DMS79 (cell line): Measurements from ENCODE around the gene STEEP1.
"Not testable (repeated sequence)": the region's sequence is repeated elsewhere in the genome, so short reads cannot be mapped to it uniquely, and the experiment has no call there.

Source experiments
- DNase-seq: peaks from one replicate; lab custom pipeline; 2025; lab: John Stamatoyannopoulos, UW

Gene STEEP1

DNA sequence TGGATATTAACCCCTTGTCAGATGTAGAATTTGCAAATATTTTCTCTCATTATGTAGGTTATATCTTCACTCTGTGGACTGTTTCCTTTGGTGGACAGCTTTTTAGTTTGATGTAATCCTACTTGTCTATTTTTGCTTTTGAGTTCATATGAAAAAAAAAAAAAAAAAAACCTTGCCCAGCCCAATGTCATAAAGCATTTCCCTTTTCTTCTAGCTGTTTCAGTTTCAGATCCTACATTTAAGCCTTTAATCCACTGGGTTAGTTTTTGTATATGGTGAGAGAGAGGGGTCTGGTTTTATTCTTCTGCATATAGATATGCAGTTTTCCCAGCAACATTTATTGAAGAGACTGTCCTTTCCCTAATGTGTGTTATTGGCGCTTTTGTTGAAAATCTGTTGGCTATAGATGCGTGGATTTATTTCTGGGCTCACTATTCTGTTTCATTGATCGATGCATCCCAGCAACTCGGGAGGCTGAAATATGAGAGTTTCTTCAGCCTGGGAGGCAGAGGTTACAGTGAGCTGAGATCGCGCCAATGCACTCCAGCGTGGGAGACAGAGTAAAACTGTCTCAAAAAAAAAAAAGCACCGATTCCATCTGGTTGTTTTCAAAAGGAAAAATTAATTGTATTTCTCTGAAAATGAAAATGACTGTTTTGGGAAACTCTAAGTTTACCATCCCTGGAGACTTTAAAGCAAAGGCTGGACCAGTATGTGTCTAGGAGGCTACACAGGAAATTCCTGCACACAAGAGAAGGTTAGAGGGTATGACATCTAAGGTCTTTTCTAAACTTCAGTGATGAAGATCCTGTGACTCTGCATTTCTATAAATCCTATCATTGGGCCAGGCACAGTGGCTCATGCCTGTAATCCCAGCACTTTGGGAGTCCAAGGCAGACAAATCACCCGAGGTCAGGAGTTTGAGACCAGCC lies 35.6 kb downstream of the STEEP1 start:
- DNase-seq: no peak

GRCh38 chrX:119523664-119524184 lies 41.5 kb downstream of the STEEP1 start:
- no peak for DNase-seq

DNA sequence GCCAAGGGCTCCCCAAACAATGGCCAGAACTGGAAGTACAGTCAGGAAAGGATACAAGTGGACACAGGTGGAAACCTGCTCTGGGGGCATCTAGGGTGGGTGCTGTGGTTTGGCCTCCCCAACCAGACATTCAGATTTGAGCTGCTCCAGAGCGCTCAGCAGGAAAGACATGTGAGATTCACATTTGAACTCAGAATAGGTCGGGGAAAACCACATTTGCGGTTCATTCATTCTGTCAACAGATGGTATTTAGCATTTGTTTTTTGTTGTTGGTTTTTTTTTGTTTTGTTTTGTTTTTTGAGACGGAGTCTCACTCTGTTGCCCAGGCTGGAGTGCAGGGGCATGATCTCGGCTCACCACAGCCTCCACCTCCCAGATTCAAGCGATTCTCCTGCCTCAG lies 44.0 kb downstream of the STEEP1 start:
- DNase-seq: no peak

GRCh38 chrX:119518371-119518770 lies 46.8 kb downstream of the STEEP1 start:
- DNase-seq: no peak

GRCh38 chrX:119516157-119516702 lies 49.0 kb downstream of the STEEP1 start:
- DNase-seq: peak; percentile 1

- DNase-seq: peak; percentile 25
These were observed 52.9 kb downstream of the STEEP1 start for GRCh38 chrX:119512146-119512800.

DNA sequence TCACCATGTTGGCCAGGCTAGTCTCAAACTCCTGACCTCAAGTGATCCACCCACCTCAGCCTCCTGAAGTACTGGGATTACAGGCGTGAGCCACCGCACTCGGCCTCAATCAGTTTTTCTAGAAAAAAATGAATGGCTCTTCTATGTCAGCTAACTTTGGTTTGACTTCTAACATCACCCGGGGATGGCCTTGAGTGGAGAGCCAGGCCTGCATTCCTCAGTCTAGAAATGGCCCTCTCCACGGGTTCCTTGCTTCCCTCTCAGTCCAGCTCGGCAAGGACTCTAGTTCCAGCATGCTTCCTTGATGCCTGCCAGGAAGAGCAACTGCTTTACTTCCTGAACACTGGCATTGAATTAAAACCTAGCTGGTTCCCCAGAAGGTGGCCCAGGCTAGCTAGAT lies 58.0 kb downstream of the STEEP1 start:
- no peak for DNase-seq

GRCh38 chrX:119505945-119506344 lies 59.3 kb downstream of the STEEP1 start:
- DNase-seq: no peak

DNA sequence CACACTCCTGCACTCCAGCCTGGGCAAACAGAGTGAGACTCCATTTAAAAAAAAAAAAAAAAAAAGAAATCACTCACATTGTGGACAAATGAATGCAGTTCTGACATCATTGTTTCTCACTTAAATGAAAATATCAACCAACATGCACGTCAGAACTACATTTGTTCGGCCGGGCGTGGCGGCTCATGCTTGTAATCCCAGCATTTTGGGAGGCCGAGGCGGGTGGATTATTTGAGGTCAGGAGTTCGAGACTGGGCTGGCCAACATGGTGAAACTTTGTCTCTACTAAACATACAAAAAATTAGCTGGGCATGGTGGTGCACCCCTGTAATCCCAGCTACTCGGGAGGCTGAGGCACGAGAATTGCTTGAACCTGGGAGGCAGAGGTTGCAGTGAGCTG lies 60.1 kb downstream of the STEEP1 start:
- DNase-seq: not testable (repeated sequence)

DNA sequence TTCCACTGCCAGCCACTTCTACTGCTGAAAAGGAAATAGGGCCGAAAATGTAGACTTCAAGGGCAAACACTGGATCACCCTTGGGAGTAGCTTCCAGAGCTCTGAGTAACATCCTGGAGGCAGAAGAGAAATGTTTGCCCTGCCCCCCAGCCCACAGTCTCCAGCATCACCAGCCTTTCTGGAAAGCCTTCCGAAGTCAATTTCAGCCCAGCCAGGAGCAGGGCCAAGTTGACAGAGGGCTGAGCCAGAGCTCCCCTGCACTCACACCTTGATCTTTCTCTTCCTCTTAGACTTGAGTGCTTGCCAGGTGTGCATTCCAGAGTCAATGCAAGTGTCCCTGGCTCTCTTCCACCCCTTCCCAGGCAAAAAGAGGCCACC lies 61.7 kb downstream of the STEEP1 start:
- no peak for DNase-seq

GRCh38 chrX:119502727-119503483 lies 62.3 kb downstream of the STEEP1 start:
- peak; percentile 83 for DNase-seq

GRCh38 chrX:119501511-119502148 lies 63.6 kb downstream of the STEEP1 start:
- no peak for DNase-seq

GRCh38 chrX:119500061-119500800 lies 65.0 kb downstream of the STEEP1 start:
- DNase-seq: no peak

GRCh38 chrX:119497185-119497584 lies 68.0 kb downstream of the STEEP1 start:
- DNase-seq: no peak

- DNase-seq: no peak
These were observed 69.2 kb downstream of the STEEP1 start for GRCh38 chrX:119495734-119496726.

- DNase-seq: not testable (repeated sequence)
These were observed 71.2 kb downstream of the STEEP1 start for GRCh38 chrX:119493851-119494495.

- no peak for DNase-seq
These were observed 72.7 kb downstream of the STEEP1 start for GRCh38 chrX:119492463-119492862.

DNA sequence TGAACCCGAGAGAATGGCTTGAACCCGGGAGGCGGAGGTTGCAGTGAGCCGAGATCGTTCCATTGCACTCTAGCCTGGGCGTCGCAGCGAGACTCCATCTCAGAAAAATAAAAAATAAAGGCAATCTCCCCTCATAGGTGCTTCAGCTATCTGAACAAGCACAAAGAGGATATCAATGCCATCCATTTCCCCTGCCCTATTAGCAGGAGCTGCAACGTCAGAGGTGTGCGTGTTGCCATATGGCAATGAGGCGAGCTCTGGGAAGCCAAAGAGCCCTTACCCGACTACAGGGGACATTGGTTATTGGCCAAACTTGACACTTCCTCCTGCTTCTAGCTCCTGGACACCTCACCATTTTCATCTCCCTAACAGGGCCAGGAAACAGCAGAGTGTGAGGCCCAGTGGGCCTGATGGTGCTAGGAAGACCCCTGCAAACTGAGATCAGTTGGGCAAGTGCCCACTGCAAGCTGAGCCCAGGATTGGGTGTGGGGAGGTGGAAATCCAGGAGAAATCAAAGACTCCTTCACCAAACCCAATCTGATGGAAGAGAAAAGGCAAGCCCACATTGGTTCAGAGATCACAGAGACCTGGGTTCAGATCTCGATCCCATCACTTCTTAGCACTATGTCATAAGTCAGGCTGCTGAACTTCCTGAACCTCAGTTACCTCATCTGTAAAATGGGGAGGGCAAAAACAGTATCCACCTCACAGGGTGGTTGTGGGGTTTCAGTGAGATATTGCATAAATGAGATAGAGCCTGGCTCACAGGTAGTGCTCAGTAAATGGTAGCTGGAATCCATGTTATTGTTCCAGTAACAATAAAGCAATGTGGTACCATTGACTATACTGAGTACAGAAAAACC lies 75.8 kb downstream of the STEEP1 start:
- no peak for DNase-seq
